ENCODE data around the gene SPATS2. TPM values are rescaled to one million over a fixed set of nuclear protein-coding genes. Genes with fewer than 3 reads are reported as not detected.
A peak's percentile ranks its signal among the peaks of the same experiment; 100 is the strongest.

Gene SPATS2
- total RNA-seq, 3 donors from 2014 or later (not counting 1 experiment from before 2014, with no cell fraction given) = 14.6 to 18.4 (median 15.4) TPM

DNA sequence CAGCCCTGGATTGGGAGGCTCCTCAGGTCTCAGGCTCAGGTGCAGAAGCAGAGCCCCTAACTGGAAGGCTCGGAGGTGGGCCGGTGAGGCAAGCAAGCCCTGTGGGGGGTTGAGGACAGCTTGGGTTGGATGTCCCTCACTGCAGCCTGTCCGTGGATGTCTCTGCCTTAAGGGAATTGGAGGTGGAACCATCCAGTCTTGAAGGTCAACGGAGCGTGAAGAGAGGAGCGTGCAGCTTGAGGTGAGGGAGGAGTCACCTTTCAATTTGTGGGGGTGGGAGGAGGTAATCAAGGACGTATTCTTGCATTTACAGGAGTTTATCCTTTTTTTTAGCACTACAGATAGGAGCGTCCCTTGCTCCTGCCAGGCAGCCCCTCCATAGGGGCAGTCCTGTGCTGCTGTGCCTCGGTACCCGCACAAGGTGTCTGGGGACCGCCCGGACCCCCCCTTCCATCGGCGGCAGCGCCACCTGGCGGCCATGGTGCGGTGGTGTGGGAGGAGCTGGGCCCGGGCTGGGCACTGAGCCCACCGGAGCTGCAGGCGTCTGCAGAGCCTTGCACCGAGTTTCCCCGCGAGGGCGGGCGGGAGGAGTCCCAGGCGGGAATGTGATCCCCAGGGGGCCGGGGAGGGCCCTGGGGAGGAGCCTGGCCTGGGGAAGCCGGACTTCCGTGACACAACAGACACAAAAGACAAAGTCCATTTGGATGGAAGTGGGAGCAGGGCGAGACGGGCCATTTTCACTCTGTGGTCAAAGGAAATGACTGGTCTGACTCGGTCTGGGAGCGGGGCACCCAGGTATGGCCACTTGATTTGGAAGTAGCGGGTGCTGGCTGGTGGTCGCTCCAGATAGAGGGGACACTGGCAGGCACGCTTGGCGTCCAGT is 19.7 kb upstream of the SPATS2 start:
- H3K36me3 ChIP-seq (ENCODE audit: control insufficient read depth, insufficient read depth, low read length) = no peaks in the 10 kb centered on the region

DNA sequence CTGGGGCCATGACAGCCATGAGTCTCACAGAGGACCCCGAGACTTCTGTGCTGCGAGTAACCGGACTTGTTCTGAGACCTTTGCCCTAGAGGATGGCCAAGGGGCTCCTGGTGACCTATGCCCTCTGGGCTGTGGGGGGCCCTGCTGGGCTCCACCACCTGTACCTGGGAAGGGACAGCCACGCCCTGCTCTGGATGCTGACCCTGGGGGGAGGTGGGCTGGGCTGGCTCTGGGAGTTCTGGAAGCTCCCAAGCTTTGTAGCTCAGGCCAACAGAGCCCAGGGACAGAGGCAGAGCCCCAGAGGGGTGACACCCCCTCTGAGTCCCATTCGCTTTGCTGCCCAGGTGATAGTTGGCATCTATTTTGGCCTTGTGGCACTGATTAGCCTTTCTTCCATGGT is 18.5 kb upstream of the SPATS2 start:
- Histone ChIP-seq H3K4me1 (ENCODE audit: control insufficient read depth, insufficient read depth, low read length) (peaks cover 42% of the 10 kb centered on the region), H3K27ac (ENCODE audit: low read length) (no peak overlapping the region), H3K27me3 (ENCODE audit: control insufficient read depth, insufficient read depth, low read length) (peaks cover 53% of the 10 kb centered on the region), H3K4me3 (ENCODE audit: low read length) (no peak overlapping the region), H3K36me3 (ENCODE audit: control insufficient read depth, insufficient read depth, low read length) (no peaks in the 10 kb centered on the region), H3K9me3 (ENCODE audit: control insufficient read depth, insufficient read depth, low read length) (no peaks in the 10 kb centered on the region)
- Mint-ChIP-seq H3K27ac (no peak overlapping the region), H3K27me3 (ENCODE audit: low read depth in 2 of 2) (peaks cover 41 to 63% of the 10 kb centered on the region in 2 donors), H3K4me1 (peaks cover 16 to 29% of the 10 kb centered on the region in 2 donors), H3K4me3 (no peak overlapping the region), H3K9me3 (no peaks in the 10 kb centered on the region), H3K36me3 (no peaks in the 10 kb centered on the region)
- intact Hi-C loops (cut with micrococcal nuclease) = no loop called here
- 89% methylated on average over 5 of the region's 5 CpGs for WGBS (ENCODE audit: insufficient coverage)
- ATAC-seq (no peak), DNase-seq (no peak)
- TF ChIP-seq, protein P1, sequence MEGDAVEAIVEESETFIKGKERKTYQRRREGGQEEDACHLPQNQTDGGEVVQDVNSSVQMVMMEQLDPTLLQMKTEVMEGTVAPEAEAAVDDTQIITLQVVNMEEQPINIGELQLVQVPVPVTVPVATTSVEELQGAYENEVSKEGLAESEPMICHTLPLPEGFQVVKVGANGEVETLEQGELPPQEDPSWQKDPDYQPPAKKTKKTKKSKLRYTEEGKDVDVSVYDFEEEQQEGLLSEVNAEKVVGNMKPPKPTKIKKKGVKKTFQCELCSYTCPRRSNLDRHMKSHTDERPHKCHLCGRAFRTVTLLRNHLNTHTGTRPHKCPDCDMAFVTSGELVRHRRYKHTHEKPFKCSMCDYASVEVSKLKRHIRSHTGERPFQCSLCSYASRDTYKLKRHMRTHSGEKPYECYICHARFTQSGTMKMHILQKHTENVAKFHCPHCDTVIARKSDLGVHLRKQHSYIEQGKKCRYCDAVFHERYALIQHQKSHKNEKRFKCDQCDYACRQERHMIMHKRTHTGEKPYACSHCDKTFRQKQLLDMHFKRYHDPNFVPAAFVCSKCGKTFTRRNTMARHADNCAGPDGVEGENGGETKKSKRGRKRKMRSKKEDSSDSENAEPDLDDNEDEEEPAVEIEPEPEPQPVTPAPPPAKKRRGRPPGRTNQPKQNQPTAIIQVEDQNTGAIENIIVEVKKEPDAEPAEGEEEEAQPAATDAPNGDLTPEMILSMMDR (IDR thresholded peaks at IDR 0.05) = no peak

More for the DNA sequence above, 19.7 kb upstream of the SPATS2 start:
- Mint-ChIP-seq H3K36me3 (no peaks in the 10 kb centered on the region), H3K9me3 (no peaks in the 10 kb centered on the region), H3K27me3 (ENCODE audit: low read depth in 2 of 2) (peaks cover 38 to 64% of the 10 kb centered on the region in 2 donors), H3K27ac (no peak overlapping the region), H3K4me1 (peaks cover 22 to 39% of the 10 kb centered on the region in 2 donors), H3K4me3 (peak overlapping the region; percentile 90)
- Histone ChIP-seq H3K27ac (ENCODE audit: low read length) (no peak overlapping the region), H3K4me1 (ENCODE audit: control insufficient read depth, insufficient read depth, low read length) (peaks cover 55% of the 10 kb centered on the region), H3K27me3 (ENCODE audit: control insufficient read depth, insufficient read depth, low read length) (peaks cover 62% of the 10 kb centered on the region), H3K4me3 (ENCODE audit: low read length) (peak overlapping the region; percentile 3), H3K9me3 (ENCODE audit: control insufficient read depth, insufficient read depth, low read length) (no peaks in the 10 kb centered on the region)
- WGBS (ENCODE audit: insufficient coverage) = 16% methylated on average over 37 of the region's 37 CpGs
- DNase-seq (peak; percentile 77 to 83), ATAC-seq (peak; percentile 73 to 89 (median 85))
- TF ChIP-seq, protein P1 (IDR thresholded peaks at IDR 0.05) = peak; percentile 98
- intact Hi-C loops (cut with micrococcal nuclease) = no loop called here

GRCh38 chr12:49349266-49349665 is 18.0 kb upstream of the SPATS2 start:
- H3K27ac ChIP-seq (ENCODE audit: low read length) = no peak overlapping the region
- ATAC-seq (no peak), DNase-seq (no peak)
- intact Hi-C loops (cut with micrococcal nuclease) = no loop called here
- Mint-ChIP-seq H3K27me3 (ENCODE audit: low read depth in 2 of 2) (peaks cover 42 to 61% of the 10 kb centered on the region in 2 donors), H3K9me3 (no peaks in the 10 kb centered on the region), H3K36me3 (no peaks in the 10 kb centered on the region), H3K4me1 (peaks cover 16 to 29% of the 10 kb centered on the region in 2 donors), H3K4me3 (peak overlapping the region; percentile 9), H3K27ac (no peak overlapping the region)
- WGBS (ENCODE audit: insufficient coverage) = 96% methylated on average over 11 of the region's 11 CpGs
- no peaks in the 10 kb centered on the region for H3K36me3 ChIP-seq (ENCODE audit: control insufficient read depth, insufficient read depth, low read length)
- H3K27me3 ChIP-seq (ENCODE audit: control insufficient read depth, insufficient read depth, low read length) = peaks cover 48% of the 10 kb centered on the region
- peaks cover 37% of the 10 kb centered on the region for H3K4me1 ChIP-seq (ENCODE audit: control insufficient read depth, insufficient read depth, low read length)
- H3K9me3 ChIP-seq (ENCODE audit: control insufficient read depth, insufficient read depth, low read length) = no peaks in the 10 kb centered on the region
- no peak overlapping the region for H3K4me3 ChIP-seq (ENCODE audit: low read length)
- TF ChIP-seq, protein P1 (IDR thresholded peaks at IDR 0.05) = no peak

All from natural killer cell (primary cell).